Renal cortical epithelial cell (primary cell): ENCODE results near the gene RIPOR3. TPM values are rescaled to one million over a fixed set of nuclear protein-coding genes. Genes with fewer than 3 reads are reported as not detected.
"Not testable (repeated sequence)": the region's sequence is repeated elsewhere in the genome, so short reads cannot be mapped to it uniquely, and the experiment has no call there.

ENCODE experiments used
- DNase-seq: peaks from one replicate; pipeline ENCODE4 v3.0.0-alpha.2; 2011; ENCODE audit warnings: low read depth
- total RNA-seq: library from RNA; depleted of rRNA; stranded (reverse); fragments of >200 nt; gene quantifications from 2 replicates; pipeline ENCODE4 v1.2.3, GENCODE V29; 2014

The RIPOR3 gene
- total RNA-seq, 1 donor from 2014 or later: 0.65 TPM

- peak; percentile 99 for DNase-seq
These were observed 33.7 kb upstream of the RIPOR3 start for GRCh38 chr20:50724851-50725723.

GRCh38 chr20:50724112-50724725 lies 32.9 kb upstream of the RIPOR3 start:
- DNase-seq: no peak

- no peak for DNase-seq
These were observed 32.3 kb upstream of the RIPOR3 start for GRCh38 chr20:50723672-50724071.

- DNase-seq: no peak
These were observed 31.2 kb upstream of the RIPOR3 start for GRCh38 chr20:50722424-50723155.

GRCh38 chr20:50721881-50722281 lies 30.5 kb upstream of the RIPOR3 start:
- DNase-seq: peak; percentile 44

GRCh38 chr20:50720582-50720981 lies 29.2 kb upstream of the RIPOR3 start:
- DNase-seq: no peak

GRCh38 chr20:50720026-50720425 lies 28.7 kb upstream of the RIPOR3 start:
- no peak for DNase-seq

GRCh38 chr20:50719328-50719727 lies 28.0 kb upstream of the RIPOR3 start:
- DNase-seq: no peak

GRCh38 chr20:50717974-50718761 lies 26.8 kb upstream of the RIPOR3 start:
- DNase-seq: no peak

GRCh38 chr20:50717312-50717711 lies 26.0 kb upstream of the RIPOR3 start:
- no peak for DNase-seq

GRCh38 chr20:50716518-50716917 lies 25.2 kb upstream of the RIPOR3 start:
- DNase-seq: no peak

- DNase-seq: peak; percentile 42
These were observed 24.4 kb upstream of the RIPOR3 start for GRCh38 chr20:50715694-50716093.

- DNase-seq: not testable (repeated sequence)
These were observed 23.1 kb upstream of the RIPOR3 start for GRCh38 chr20:50714426-50714825.

- peak; percentile 63 for DNase-seq
These were observed 22.3 kb upstream of the RIPOR3 start for GRCh38 chr20:50713657-50714101.

GRCh38 chr20:50712771-50713656 lies 21.7 kb upstream of the RIPOR3 start:
- no peak for DNase-seq

- DNase-seq: no peak
These were observed 19.9 kb upstream of the RIPOR3 start for GRCh38 chr20:50711113-50711825.

GRCh38 chr20:50710492-50711063 lies 19.2 kb upstream of the RIPOR3 start:
- no peak for DNase-seq

- DNase-seq: no peak
These were observed 18.3 kb upstream of the RIPOR3 start for GRCh38 chr20:50709636-50709973.

GRCh38 chr20:50708845-50709635 lies 17.7 kb upstream of the RIPOR3 start:
- no peak for DNase-seq
